Vagina (tissue), 2 donors: ENCODE measurements around the gene IPO11. TPM values are rescaled to one million over a fixed set of nuclear protein-coding genes. Genes with fewer than 3 reads are reported as not detected.

Experiments used
- DNase-seq, 2 donors: peaks; one replicate each; pipeline ENCODE4 v3.0.0-alpha.2; 2017; ENCODE audit errors: extremely low spot score in 2 of 2
- H3K27ac ChIP-seq: fragments of 200-600 bp; sonication (generic); one replicate; pipeline ENCODE4 v1.5.1; 2019
- H3K27me3 ChIP-seq: fragments of 200-600 bp; sonication (generic); one replicate; pipeline ENCODE4 v1.5.1; 2019
- H3K36me3 ChIP-seq, 2 donors: fragments of 200-600 bp; sonication (generic); one replicate each; pipeline ENCODE4 v1.5.1; 2017 to 2019
- H3K4me1 ChIP-seq: fragments of 200-600 bp; sonication (generic); one replicate; pipeline ENCODE4 v1.5.1; 2019
- H3K4me3 ChIP-seq, 2 donors: fragments of 200-600 bp; sonication (generic); 1 replicate in 1 of 2; 2 replicates in 1 of 2; pipeline ENCODE4 v1.5.1; 2016 to 2019
- H3K9me3 ChIP-seq: fragments of 200-600 bp; sonication (generic); one replicate; pipeline ENCODE4 v1.5.1; 2019
- POLR2A ChIP-seq, 2 donors: fragments of 450-650 bp; IDR thresholded peaks; one replicate each; pipeline ENCODE4 v1.6.1; 2017; ENCODE audit warnings: antibody characterized with exemption in 2 of 2, mild to moderate bottlenecking in 2 of 2, moderate library complexity in 2 of 2
- POLR2AphosphoS5 ChIP-seq, 2 donors: sonication (generic); formaldehyde crosslinking; IDR thresholded peaks; one replicate each; pipeline ENCODE4 v1.9.0; 2017; ENCODE audit warnings: antibody characterized with exemption in 2 of 2, mild to moderate bottlenecking in 2 of 2, low read depth in 1 of 2; ENCODE audit not compliant: insufficient read depth in 1 of 2
- intact Hi-C: fragments of 100-400 bp; cut with DNase I; formaldehyde crosslinking; loops from one replicate; pipeline ENCODE4 v1.15.1; 2023
- total RNA-seq: library from RNA; depleted of rRNA; stranded (reverse); fragments of >200 nt; gene quantifications from one replicate; pipeline ENCODE4 v1.2.3, GENCODE V29; 2016
- TF ChIP-seq, protein P1 (sequence below), 3 experiments: fragments of 450-650 bp in 2 of 3; fragments of 200-600 bp in 1 of 3; sonication (generic) in 1 of 3; IDR thresholded peaks; one replicate each; pipeline ENCODE4 v1.5.1; 2017 to 2019; ENCODE audit warnings: antibody characterized with exemption in 3 of 3, mild to moderate bottlenecking in 2 of 3, moderate library complexity in 2 of 3

The IPO11 gene
- total RNA-seq, 1 donor from 2014 or later, result 31.2 TPM

GRCh38 chr5:62418462-62419076, 6.0 kb downstream of the IPO11 start:
- no peak for TF ChIP-seq POLR2AphosphoS5 (IDR thresholded peaks at IDR 0.05; ENCODE audit: insufficient read depth in 1 of 2, low read depth in 1 of 2)
- TF ChIP-seq, protein P1, sequence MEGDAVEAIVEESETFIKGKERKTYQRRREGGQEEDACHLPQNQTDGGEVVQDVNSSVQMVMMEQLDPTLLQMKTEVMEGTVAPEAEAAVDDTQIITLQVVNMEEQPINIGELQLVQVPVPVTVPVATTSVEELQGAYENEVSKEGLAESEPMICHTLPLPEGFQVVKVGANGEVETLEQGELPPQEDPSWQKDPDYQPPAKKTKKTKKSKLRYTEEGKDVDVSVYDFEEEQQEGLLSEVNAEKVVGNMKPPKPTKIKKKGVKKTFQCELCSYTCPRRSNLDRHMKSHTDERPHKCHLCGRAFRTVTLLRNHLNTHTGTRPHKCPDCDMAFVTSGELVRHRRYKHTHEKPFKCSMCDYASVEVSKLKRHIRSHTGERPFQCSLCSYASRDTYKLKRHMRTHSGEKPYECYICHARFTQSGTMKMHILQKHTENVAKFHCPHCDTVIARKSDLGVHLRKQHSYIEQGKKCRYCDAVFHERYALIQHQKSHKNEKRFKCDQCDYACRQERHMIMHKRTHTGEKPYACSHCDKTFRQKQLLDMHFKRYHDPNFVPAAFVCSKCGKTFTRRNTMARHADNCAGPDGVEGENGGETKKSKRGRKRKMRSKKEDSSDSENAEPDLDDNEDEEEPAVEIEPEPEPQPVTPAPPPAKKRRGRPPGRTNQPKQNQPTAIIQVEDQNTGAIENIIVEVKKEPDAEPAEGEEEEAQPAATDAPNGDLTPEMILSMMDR (IDR thresholded peaks at IDR 0.05), result no peak
- TF ChIP-seq POLR2A (IDR thresholded peaks at IDR 0.05), result no peak
- Histone ChIP-seq H3K27me3 (no peaks in the 10 kb centered on the region), H3K36me3 (no peaks in the 10 kb centered on the region), H3K4me3 (no peak overlapping the region), H3K27ac (no peak overlapping the region), H3K9me3 (no peaks in the 10 kb centered on the region), H3K4me1 (peaks cover 10% of the 10 kb centered on the region)
- DNase-seq, result no peak
- intact Hi-C loops, result no loop called here

- intact Hi-C loops, result no loop called here
- DNase-seq, result no peak
- Histone ChIP-seq H3K4me1 (no peaks in the 10 kb centered on the region), H3K9me3 (no peaks in the 10 kb centered on the region), H3K27me3 (no peaks in the 10 kb centered on the region), H3K4me3 (no peak overlapping the region), H3K27ac (no peak overlapping the region), H3K36me3 (no peaks in the 10 kb centered on the region)
- TF ChIP-seq, protein P1 (IDR thresholded peaks at IDR 0.05), result no peak
- TF ChIP-seq POLR2AphosphoS5 (IDR thresholded peaks at IDR 0.05; ENCODE audit: insufficient read depth in 1 of 2, low read depth in 1 of 2), result no peak
- no peak for TF ChIP-seq POLR2A (IDR thresholded peaks at IDR 0.05)
Observed at GRCh38 chr5:62419609-62420008, 7.0 kb downstream of the IPO11 start.

DNA sequence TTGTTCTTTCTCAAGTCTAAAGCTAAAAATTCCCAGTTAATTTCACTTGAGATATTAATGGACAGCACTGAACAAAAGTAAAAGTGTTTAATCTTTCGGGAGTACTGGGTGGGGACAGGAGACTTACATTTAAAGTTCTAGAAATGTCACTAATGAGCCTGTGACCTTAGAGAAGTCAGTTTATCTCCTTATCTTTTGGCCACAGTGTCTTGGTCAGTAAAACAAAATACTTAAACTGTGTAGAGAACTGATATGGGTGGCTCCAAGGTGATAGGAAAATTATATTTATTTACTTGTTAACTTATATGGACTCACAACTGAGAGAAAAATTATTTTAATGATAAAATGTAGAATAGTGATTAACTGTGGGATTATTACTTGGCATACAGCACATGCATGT, 8.9 kb downstream of the IPO11 start:
- no peak overlapping the region for H3K27ac ChIP-seq
- no peak for DNase-seq
- no peaks in the 10 kb centered on the region for H3K9me3 ChIP-seq
- TF ChIP-seq POLR2A (IDR thresholded peaks at IDR 0.05) (no peak), POLR2AphosphoS5 (IDR thresholded peaks at IDR 0.05; ENCODE audit: insufficient read depth in 1 of 2, low read depth in 1 of 2) (no peak)
- TF ChIP-seq, protein P1 (IDR thresholded peaks at IDR 0.05), result no peak
- H3K36me3 ChIP-seq, result no peaks in the 10 kb centered on the region
- no peaks in the 10 kb centered on the region for H3K27me3 ChIP-seq
- H3K4me3 ChIP-seq, result no peak overlapping the region
- intact Hi-C loops, result no loop called here
- H3K4me1 ChIP-seq, result no peaks in the 10 kb centered on the region

DNA sequence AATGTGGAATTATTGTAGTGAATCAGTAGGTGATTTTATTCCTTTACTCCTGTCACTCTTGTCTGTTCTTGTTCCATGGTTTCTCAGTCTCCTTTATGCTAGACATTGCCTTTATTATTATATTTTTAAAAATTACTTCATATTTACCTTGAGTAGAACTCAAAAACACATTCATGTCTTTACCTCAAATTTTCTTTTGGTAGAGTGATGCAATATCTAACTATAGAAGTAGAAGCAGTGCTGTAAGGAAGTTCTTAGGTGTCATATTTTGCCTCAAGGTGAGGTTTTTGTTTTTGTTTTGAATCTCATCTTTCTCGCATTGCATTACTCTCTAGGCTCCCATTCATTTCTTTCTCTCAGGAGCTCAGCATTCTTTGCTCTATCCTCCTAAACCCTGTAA, 12.2 kb downstream of the IPO11 start:
- H3K27ac ChIP-seq, result no peak overlapping the region
- no peak overlapping the region for H3K4me3 ChIP-seq
- no peaks in the 10 kb centered on the region for H3K36me3 ChIP-seq
- H3K27me3 ChIP-seq, result no peaks in the 10 kb centered on the region
- no peak for DNase-seq
- no peaks in the 10 kb centered on the region for H3K9me3 ChIP-seq
- no peak for TF ChIP-seq POLR2A (IDR thresholded peaks at IDR 0.05)
- intact Hi-C loops, result no loop called here
- H3K4me1 ChIP-seq, result no peaks in the 10 kb centered on the region

DNA sequence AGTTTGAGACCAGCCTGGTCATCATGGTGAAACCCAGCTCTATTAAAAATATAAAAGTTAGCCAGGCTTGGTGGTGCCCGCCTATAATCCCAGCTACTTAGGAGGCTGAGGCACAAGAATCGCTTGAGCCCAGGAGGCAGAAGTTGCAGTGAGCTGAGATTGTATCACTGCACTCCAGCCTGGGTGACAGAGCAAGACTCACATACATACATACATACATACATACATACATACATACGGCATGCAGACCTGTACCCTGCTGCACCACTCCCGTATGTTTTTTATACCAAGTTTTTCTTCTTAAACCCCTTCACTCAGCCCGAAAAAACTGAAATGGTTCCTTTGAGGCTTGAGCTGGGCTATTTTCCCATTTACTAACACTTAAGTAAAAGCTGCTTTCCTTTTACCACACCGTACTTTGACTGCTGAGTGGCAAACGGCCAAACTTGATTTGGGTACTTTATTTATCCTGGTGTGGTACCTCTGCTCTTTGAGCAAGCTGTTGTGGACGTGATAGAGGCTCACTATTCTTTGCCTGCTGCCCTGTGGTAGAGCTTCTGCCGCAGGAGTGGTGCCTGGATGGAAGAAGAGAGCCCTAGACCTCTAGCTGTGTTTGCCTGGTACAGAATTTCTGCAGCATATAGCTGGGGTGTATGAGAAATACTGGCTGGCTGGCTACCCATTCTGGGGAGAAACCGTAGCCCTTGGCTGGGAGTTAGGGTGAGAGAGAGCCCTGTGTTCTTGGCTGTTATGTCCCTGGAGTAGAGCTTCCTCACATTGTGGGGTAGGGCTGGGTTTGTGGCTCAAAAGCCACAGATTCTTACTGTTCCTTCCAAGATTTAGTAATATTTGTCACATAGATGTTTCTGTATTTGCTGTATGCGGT, 19.4 kb downstream of the IPO11 start:
- Histone ChIP-seq H3K27ac (peak overlapping the region; percentile 20), H3K4me3 (no peak overlapping the region), H3K36me3 (no peaks in the 10 kb centered on the region), H3K4me1 (peaks cover 5% of the 10 kb centered on the region), H3K9me3 (no peaks in the 10 kb centered on the region), H3K27me3 (no peaks in the 10 kb centered on the region)
- DNase-seq, result no peak
- intact Hi-C loops, result no loop called here
- TF ChIP-seq POLR2A (IDR thresholded peaks at IDR 0.05) (no peak), POLR2AphosphoS5 (IDR thresholded peaks at IDR 0.05; ENCODE audit: insufficient read depth in 1 of 2, low read depth in 1 of 2) (no peak)
- TF ChIP-seq, protein P1 (IDR thresholded peaks at IDR 0.05), result no peak
